Keratinocyte (primary cell): ENCODE results near the gene CACFD1.

Experiments
- CTCF ChIP-seq, 3 experiments: IDR thresholded peaks in 1 of 3; conservative IDR thresholded peaks in 1 of 3; optimal IDR thresholded peaks in 1 of 3; 2 replicates in 2 of 3; 3 replicates in 1 of 3; pipeline versions ENCODE3 to v1.5.1; 2011; ENCODE audit warnings: low read length in 3 of 3, mild to moderate bottlenecking in 3 of 3, moderate library complexity in 2 of 3, control low read depth in 1 of 3, inconsistent platforms in 1 of 3; ENCODE audit not compliant: insufficient read depth in 2 of 3; ENCODE audit errors: extremely low read depth in 1 of 3
- EZH2 ChIP-seq: IDR thresholded peaks from one replicate; pipeline ENCODE4 v1.6.1; 2012; ENCODE audit warnings: inconsistent platforms, mild to moderate bottlenecking, low read length, moderate library complexity

GRCh38 chr9:133509179-133510083 lies 49.7 kb downstream of the CACFD1 start:
- TF ChIP-seq CTCF (optimal IDR thresholded peaks at IDR 0.05 in 1 of 3, IDR thresholded peaks at IDR 0.05 in 1 of 3, conservative IDR thresholded peaks at IDR 0.05 in 1 of 3; ENCODE audit: extremely low read depth in 1 of 3, insufficient read depth in 2 of 3, low read length in 3 of 3) (no peak), EZH2 (no peak)
